H9 (cell line): ENCODE measurements around the gene THBS1. TPM values are rescaled to one million over a fixed set of nuclear protein-coding genes. Genes with fewer than 3 reads are reported as not detected.
A peak's percentile ranks its signal among the peaks of the same experiment; 100 is the strongest.

Experiments
- DNase-seq: peaks from one replicate; pipeline ENCODE4 v3.0.0-alpha.2; 2017
- H2AFZ ChIP-seq: one replicate; pipeline ENCODE4 v1.6.1; 2013; ENCODE audit warnings: mild to moderate bottlenecking, low read length, control low read depth, moderate library complexity
- H2AK5ac ChIP-seq: 2 replicates; pipeline ENCODE4 v1.6.1; 2013; ENCODE audit warnings: low read length, control low read depth, mixed read lengths; ENCODE audit not compliant: insufficient read length
- H2BK120ac ChIP-seq: one replicate; pipeline ENCODE4 v1.6.1; 2013; ENCODE audit warnings: low read depth, mild to moderate bottlenecking, low read length, control low read depth, inconsistent platforms; ENCODE audit not compliant: poor library complexity, severe bottlenecking
- H2BK12ac ChIP-seq: 2 replicates; pipeline ENCODE4 v1.6.1; 2013; ENCODE audit warnings: low read length, control low read depth, mixed read lengths, low read depth; ENCODE audit not compliant: insufficient read length
- H2BK15ac ChIP-seq: 2 replicates; pipeline ENCODE4 v1.6.1; 2013; ENCODE audit warnings: low read depth, low read length, control low read depth
- H2BK20ac ChIP-seq: one replicate; pipeline ENCODE4 v1.6.1; 2013; ENCODE audit warnings: low read depth, mild to moderate bottlenecking, low read length, control low read depth, inconsistent platforms; ENCODE audit not compliant: poor library complexity, severe bottlenecking
- H2BK5ac ChIP-seq: 2 replicates; pipeline ENCODE4 v1.6.1; 2013; ENCODE audit warnings: low read length, control low read depth, mixed read lengths; ENCODE audit not compliant: insufficient read length
- H3K14ac ChIP-seq: 2 replicates; pipeline ENCODE4 v1.6.1; 2013; ENCODE audit warnings: low read length, control low read depth; ENCODE audit not compliant: insufficient read depth
- H3K18ac ChIP-seq: 2 replicates; pipeline ENCODE4 v1.6.1; 2013; ENCODE audit warnings: low read depth, mild to moderate bottlenecking, mixed read lengths, low read length, control low read depth; ENCODE audit not compliant: insufficient read length
- H3K23ac ChIP-seq: 2 replicates; pipeline ENCODE4 v1.6.1; 2013; ENCODE audit warnings: low read length, control low read depth, mixed read lengths, low read depth; ENCODE audit not compliant: insufficient read length
- H3K23me2 ChIP-seq: 2 replicates; pipeline ENCODE4 v1.6.1; 2013; ENCODE audit warnings: low read depth, mild to moderate bottlenecking, mixed read lengths, low read length, control low read depth; ENCODE audit not compliant: insufficient read length, poor library complexity, severe bottlenecking
- H3K27ac ChIP-seq: 2 replicates; pipeline ENCODE4 v1.5.1; 2013; ENCODE audit warnings: low read length, control low read depth, mixed read lengths, low read depth; ENCODE audit not compliant: insufficient read length
- H3K27me3 ChIP-seq: 2 replicates; pipeline ENCODE4 v1.6.1; 2013; ENCODE audit warnings: low read length, control low read depth, inconsistent platforms; ENCODE audit not compliant: insufficient read depth
- H3K4ac ChIP-seq: 2 replicates; pipeline ENCODE4 v1.6.1; 2013; ENCODE audit warnings: low read depth, mild to moderate bottlenecking, control low read depth, inconsistent platforms, low read length, moderate library complexity
- H3K4me1 ChIP-seq: 2 replicates; pipeline ENCODE4 v1.6.1; 2013; ENCODE audit warnings: low read length, control low read depth, inconsistent platforms; ENCODE audit not compliant: insufficient read depth
- H3K4me2 ChIP-seq: 2 replicates; pipeline ENCODE4 v1.6.1; 2013; ENCODE audit warnings: low read length, control low read depth, mixed read lengths; ENCODE audit not compliant: insufficient read length, insufficient read depth
- H3K56ac ChIP-seq: 2 replicates; pipeline ENCODE4 v1.6.1; 2013; ENCODE audit warnings: low read depth, mild to moderate bottlenecking, mixed read lengths, low read length, control low read depth; ENCODE audit not compliant: insufficient read length
- H3K79me1 ChIP-seq: 2 replicates; pipeline ENCODE4 v1.6.1; 2013; ENCODE audit warnings: low read depth, mild to moderate bottlenecking, moderate library complexity, low read length, control low read depth, inconsistent platforms; ENCODE audit not compliant: insufficient read depth, poor library complexity, severe bottlenecking
- H3K79me2 ChIP-seq: 2 replicates; pipeline ENCODE4 v1.6.1; 2013; ENCODE audit warnings: low read length, control low read depth, inconsistent platforms; ENCODE audit not compliant: insufficient read depth
- H3K9ac ChIP-seq: 2 replicates; pipeline ENCODE4 v1.6.1; 2013; ENCODE audit warnings: low read length, control low read depth, mixed read lengths; ENCODE audit not compliant: insufficient read length; ENCODE audit errors: extremely low read depth
- H3K9me3 ChIP-seq: one replicate; pipeline ENCODE4 v1.6.1; 2013; ENCODE audit warnings: low read depth, low read length, inconsistent platforms; ENCODE audit not compliant: control insufficient read depth
- H3T11ph ChIP-seq: one replicate; pipeline ENCODE4 v1.6.1; 2013; ENCODE audit warnings: mild to moderate bottlenecking, low read length, control low read depth, inconsistent platforms
- H4K20me1 ChIP-seq: one replicate; pipeline ENCODE4 v1.6.1; 2013; ENCODE audit not compliant: control insufficient read depth, insufficient read length, insufficient read depth
- H4K5ac ChIP-seq: 2 replicates; pipeline ENCODE4 v1.6.1; 2013; ENCODE audit warnings: low read depth, mild to moderate bottlenecking, mixed read lengths, low read length, control low read depth; ENCODE audit not compliant: insufficient read length
- H4K8ac ChIP-seq: replicated peaks from 2 replicates; pipeline ENCODE4 v1.6.1; 2013; ENCODE audit warnings: low read length, control low read depth, mixed read lengths, low read depth; ENCODE audit not compliant: insufficient read length
- H4K91ac ChIP-seq: 2 replicates; pipeline ENCODE4 v1.6.1; 2013; ENCODE audit warnings: low read depth, mild to moderate bottlenecking, moderate library complexity, mixed read lengths, low read length, control low read depth; ENCODE audit not compliant: insufficient read length
- H3K27ac Mint-ChIP-seq, 3 experiments: 2 replicates in 2 of 3; 3 replicates in 1 of 3; pipeline ENCODE4 v1.8.0; 2020 to 2021; ENCODE audit warnings: mixed read lengths in 3 of 3, mild to moderate bottlenecking in 1 of 3, moderate library complexity in 1 of 3
- H3K27me3 Mint-ChIP-seq: 2 replicates; pipeline ENCODE4 v1.8.0; 2021; ENCODE audit warnings: low read depth, mild to moderate bottlenecking, moderate library complexity, mixed read lengths
- H3K36me3 Mint-ChIP-seq, 3 experiments: 2 replicates in 2 of 3; 3 replicates in 1 of 3; pipeline ENCODE4 v1.8.0; 2020 to 2021; ENCODE audit warnings: low read depth in 3 of 3, mixed read lengths in 3 of 3; ENCODE audit not compliant: insufficient read depth in 1 of 3
- H3K4me1 Mint-ChIP-seq, 2 experiments: 2 replicates each; pipeline ENCODE4 v1.8.0; 2020; ENCODE audit warnings: mixed read lengths in 2 of 2
- H3K4me3 Mint-ChIP-seq, 2 experiments: 2 replicates in 1 of 2; 3 replicates in 1 of 2; pipeline ENCODE4 v1.8.0; 2020 to 2021; ENCODE audit warnings: mild to moderate bottlenecking in 2 of 2, mixed read lengths in 2 of 2, moderate library complexity in 1 of 2
- H3K9me3 Mint-ChIP-seq, 2 experiments: 2 replicates in 1 of 2; 3 replicates in 1 of 2; pipeline ENCODE4 v1.8.0; 2020; ENCODE audit warnings: mild to moderate bottlenecking in 2 of 2, mixed read lengths in 2 of 2, moderate library complexity in 1 of 2
- WGBS: extraction: QIAGEN DNeasy Blood & Tissue Kit; methylation state at CpG from one replicate; pipeline ENCODE4 v1.1.7; 2013; ENCODE audit warnings: missing lambda C conversion rate, low lambda C conversion rate, mixed read lengths; ENCODE audit not compliant: insufficient read length; ENCODE audit errors: extremely low coverage; 5-methylcytosine and 5-hydroxymethylcytosine counted together
- total RNA-seq: library from RNA; stranded (reverse); gene quantifications from 2 replicates; pipeline ENCODE4 v1.2.1, GENCODE V29; 2021
- TF ChIP-seq, protein P1 (sequence below): fragments of 200-600 bp; sonication (generic); conservative IDR thresholded peaks from 3 replicates; pipeline ENCODE4 v1.8.0; 2021; ENCODE audit warnings: antibody characterized with exemption, mild to moderate bottlenecking

Gene THBS1
- total RNA-seq, 1 experiment from 2014 or later = 72.1 TPM

DNA sequence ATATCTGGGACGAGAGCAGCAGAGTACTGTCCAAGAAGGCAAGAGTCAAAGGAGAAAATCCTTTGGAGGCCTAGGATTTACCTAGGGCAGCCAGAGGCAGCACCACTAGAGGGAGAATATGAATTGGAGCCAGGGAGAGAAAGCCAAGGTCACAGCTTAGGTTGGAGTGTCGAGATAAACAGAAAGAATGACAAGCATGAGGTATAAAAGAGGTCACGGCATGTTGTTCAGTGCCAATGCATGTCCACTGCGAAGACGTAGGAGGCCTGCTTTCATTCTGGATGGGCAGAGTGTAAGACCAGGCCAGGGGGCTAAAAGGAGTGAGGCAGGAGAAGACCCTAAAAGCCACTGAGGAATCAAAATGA, 47.2 kb downstream of the THBS1 start:
- H3K23me2 ChIP-seq = no peaks in the 10 kb centered on the region
- no peak overlapping the region for H2BK15ac ChIP-seq
- H2AK5ac ChIP-seq = no peak overlapping the region
- no peaks in the 10 kb centered on the region for H3K9me3 ChIP-seq
- H3K27me3 ChIP-seq = no peaks in the 10 kb centered on the region
- DNase-seq = no peak
- no peak overlapping the region for H3K56ac ChIP-seq
- Mint-ChIP-seq H3K27ac (no peak overlapping the region), H3K27me3 (no peaks in the 10 kb centered on the region; the same call in 1 of the 2 replicates), H3K4me3 (no peak overlapping the region), H3K4me1 (peaks cover 3 to 4% of the 10 kb centered on the region in 2 experiments; a peak in 2 of 4 replicates), H3K36me3 (no peaks in the 10 kb centered on the region), H3K9me3 (peaks cover 2 to 3% of the 10 kb centered on the region in 2 experiments; a peak in 4 of 5 replicates)
- no peaks in the 10 kb centered on the region for H3K79me2 ChIP-seq
- H2AFZ ChIP-seq = no peak overlapping the region
- no peak overlapping the region for H4K5ac ChIP-seq
- no peak overlapping the region for H3K18ac ChIP-seq
- peaks cover 2% of the 10 kb centered on the region for H4K20me1 ChIP-seq
- H3K9ac ChIP-seq = no peak overlapping the region
- no peak overlapping the region for H4K91ac ChIP-seq
- no peak overlapping the region for H2BK20ac ChIP-seq
- no peak overlapping the region for H2BK12ac ChIP-seq
- no peak overlapping the region for H3K14ac ChIP-seq
- no peak overlapping the region for H3K27ac ChIP-seq
- no peak overlapping the region for H3K23ac ChIP-seq
- H3K4ac ChIP-seq = no peak overlapping the region
- no peak overlapping the region for H2BK120ac ChIP-seq
- H3K79me1 ChIP-seq = no peaks in the 10 kb centered on the region
- TF ChIP-seq, protein P1, sequence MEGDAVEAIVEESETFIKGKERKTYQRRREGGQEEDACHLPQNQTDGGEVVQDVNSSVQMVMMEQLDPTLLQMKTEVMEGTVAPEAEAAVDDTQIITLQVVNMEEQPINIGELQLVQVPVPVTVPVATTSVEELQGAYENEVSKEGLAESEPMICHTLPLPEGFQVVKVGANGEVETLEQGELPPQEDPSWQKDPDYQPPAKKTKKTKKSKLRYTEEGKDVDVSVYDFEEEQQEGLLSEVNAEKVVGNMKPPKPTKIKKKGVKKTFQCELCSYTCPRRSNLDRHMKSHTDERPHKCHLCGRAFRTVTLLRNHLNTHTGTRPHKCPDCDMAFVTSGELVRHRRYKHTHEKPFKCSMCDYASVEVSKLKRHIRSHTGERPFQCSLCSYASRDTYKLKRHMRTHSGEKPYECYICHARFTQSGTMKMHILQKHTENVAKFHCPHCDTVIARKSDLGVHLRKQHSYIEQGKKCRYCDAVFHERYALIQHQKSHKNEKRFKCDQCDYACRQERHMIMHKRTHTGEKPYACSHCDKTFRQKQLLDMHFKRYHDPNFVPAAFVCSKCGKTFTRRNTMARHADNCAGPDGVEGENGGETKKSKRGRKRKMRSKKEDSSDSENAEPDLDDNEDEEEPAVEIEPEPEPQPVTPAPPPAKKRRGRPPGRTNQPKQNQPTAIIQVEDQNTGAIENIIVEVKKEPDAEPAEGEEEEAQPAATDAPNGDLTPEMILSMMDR = peak; percentile 57
- no peak overlapping the region for H3T11ph ChIP-seq
- H4K8ac ChIP-seq = no peak overlapping the region
- no peaks in the 10 kb centered on the region for H3K4me1 ChIP-seq
- no peak overlapping the region for H3K4me2 ChIP-seq
- H2BK5ac ChIP-seq = no peak overlapping the region
- no CpG with 5 or more reads among the region's 5 CpGs for WGBS
